ENCODE data around the gene SDCBP2. TPM values are rescaled to one million over a fixed set of nuclear protein-coding genes. Genes with fewer than 3 reads are reported as not detected.

Gene SDCBP2
- total RNA-seq, 4 donors from 2014 or later: 1.3 to 2.9 (median 2.1) TPM

DNA sequence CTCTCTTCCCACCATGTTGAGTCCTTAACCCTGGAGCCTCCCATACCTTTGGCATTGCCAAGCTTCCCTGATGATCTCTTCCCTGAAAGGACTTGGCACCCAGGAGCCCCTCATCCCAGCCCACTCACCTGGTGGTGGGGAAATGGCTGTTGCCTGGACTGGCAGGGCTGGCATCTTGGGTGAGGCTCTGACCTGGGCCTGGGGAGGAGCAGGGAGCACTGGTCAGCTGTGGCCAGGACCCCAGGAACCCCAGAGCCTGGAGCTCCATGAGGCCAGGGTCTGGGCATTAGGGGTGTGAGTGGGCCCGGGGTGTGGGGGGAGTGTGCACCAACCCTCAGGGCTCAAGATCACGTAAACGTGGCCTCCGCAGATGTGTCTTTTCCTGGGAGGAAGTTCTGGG is 9.5 kb downstream of the SDCBP2 start:
- no peak for TF ChIP-seq POLR2A (IDR thresholded peaks at IDR 0.05)
- TF ChIP-seq, protein P1, sequence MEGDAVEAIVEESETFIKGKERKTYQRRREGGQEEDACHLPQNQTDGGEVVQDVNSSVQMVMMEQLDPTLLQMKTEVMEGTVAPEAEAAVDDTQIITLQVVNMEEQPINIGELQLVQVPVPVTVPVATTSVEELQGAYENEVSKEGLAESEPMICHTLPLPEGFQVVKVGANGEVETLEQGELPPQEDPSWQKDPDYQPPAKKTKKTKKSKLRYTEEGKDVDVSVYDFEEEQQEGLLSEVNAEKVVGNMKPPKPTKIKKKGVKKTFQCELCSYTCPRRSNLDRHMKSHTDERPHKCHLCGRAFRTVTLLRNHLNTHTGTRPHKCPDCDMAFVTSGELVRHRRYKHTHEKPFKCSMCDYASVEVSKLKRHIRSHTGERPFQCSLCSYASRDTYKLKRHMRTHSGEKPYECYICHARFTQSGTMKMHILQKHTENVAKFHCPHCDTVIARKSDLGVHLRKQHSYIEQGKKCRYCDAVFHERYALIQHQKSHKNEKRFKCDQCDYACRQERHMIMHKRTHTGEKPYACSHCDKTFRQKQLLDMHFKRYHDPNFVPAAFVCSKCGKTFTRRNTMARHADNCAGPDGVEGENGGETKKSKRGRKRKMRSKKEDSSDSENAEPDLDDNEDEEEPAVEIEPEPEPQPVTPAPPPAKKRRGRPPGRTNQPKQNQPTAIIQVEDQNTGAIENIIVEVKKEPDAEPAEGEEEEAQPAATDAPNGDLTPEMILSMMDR (IDR thresholded peaks at IDR 0.05 in 4 of 5, conservative IDR thresholded peaks at IDR 0.05 in 1 of 5): no peak
- Histone ChIP-seq H3K36me3 (no peaks in the 10 kb centered on the region), H3K4me3 (no peak overlapping the region), H3K4me1 (peaks cover 5 to 21% of the 10 kb centered on the region in 2 donors), H3K9me3 (no peaks in the 10 kb centered on the region), H3K27ac (peak overlapping the region in 1 of 4 donors; percentile 99), H3K27me3 (no peaks in the 10 kb centered on the region)
- intact Hi-C loops (cut with DNase I; ENCODE audit: low total_unique reads) (no loop called here), in situ Hi-C loops (cut with MboI; ENCODE audit: low sequenced_read_pairs in 4 of 4) (loop anchor here in 3 of 4 donors (5.0 to 10.0 kb wide), 2 partner anchors 115 to 118 kb away; no protein-coding TSS in a partner anchor)
- no peak for DNase-seq
- ATAC-seq: no peak

DNA sequence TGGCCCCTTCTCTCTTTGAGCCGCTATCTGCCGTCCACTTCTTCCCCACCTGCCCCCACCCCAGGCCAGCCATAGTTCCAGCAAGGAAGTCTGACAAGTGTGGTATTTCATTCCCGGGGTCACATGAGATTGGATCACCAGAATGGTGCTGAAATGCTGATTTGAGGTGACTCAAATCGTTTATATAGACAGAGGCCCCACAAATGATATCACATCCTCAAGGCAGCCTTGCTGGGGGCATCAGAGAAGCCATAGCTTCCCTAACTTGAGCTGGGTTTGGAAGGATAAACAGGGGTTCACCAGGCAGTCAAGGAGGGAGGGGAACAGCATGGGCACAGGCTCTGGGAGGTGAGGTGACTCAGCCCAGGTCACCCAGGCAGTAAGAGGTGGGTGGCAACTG is 9.9 kb downstream of the SDCBP2 start:
- ATAC-seq (no peak), DNase-seq (no peak)
- no peaks in the 10 kb centered on the region for H3K36me3 ChIP-seq
- H3K27me3 ChIP-seq: no peaks in the 10 kb centered on the region
- no peak overlapping the region for H3K4me3 ChIP-seq
- H3K9me3 ChIP-seq: no peaks in the 10 kb centered on the region
- H3K27ac ChIP-seq: no peak overlapping the region
- peaks cover under 1 to 18% of the 10 kb centered on the region in 2 donors for H3K4me1 ChIP-seq
- intact Hi-C loops (cut with DNase I; ENCODE audit: low total_unique reads): no loop called here
- in situ Hi-C loops (cut with MboI; ENCODE audit: low sequenced_read_pairs in 4 of 4): loop anchor here in 3 of 4 donors (5.0 to 10.0 kb wide), 2 partner anchors 116 to 118 kb away; no protein-coding TSS in a partner anchor
- TF ChIP-seq POLR2A (IDR thresholded peaks at IDR 0.05): no peak
- TF ChIP-seq, protein P1 (IDR thresholded peaks at IDR 0.05 in 4 of 5, conservative IDR thresholded peaks at IDR 0.05 in 1 of 5): no peak

DNA sequence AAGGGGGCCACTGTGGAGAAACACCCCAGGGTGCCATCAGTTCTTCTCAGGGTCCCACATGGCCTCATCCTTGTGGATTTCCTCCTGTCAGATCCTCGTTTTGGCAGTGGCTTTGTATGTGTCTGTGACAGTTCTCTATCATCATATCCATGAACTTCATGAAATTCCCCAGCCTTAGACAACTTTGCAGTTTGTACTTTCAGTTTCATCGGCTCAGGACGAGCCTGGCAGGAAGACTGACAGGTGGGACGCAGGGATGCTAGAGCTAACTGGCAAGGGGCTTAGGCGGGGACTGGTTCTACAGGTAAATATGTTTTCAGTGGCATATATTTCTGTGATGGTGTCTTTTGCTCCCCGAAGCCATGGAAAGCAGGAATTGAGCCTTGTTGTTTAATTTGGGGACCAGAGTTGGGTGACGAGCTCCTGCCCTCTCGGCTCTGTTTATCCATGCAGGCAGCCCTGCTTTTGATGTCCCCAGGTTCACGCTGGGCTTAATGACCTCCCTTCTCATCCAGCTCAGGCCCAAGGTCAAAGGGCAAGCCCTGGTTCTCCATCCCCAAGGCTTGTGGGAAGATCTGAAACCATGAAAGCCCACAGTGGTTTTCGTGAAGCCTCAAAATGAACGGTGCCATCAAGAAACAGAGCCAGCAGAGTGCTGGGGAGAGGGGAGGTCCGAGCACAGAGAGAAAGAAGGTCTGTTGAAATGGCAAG is 11.2 kb downstream of the SDCBP2 start:
- no peak for DNase-seq
- Histone ChIP-seq H3K9me3 (no peaks in the 10 kb centered on the region), H3K4me3 (no peak overlapping the region), H3K4me1 (peaks cover 0 to 19% of the 10 kb centered on the region in 2 donors), H3K36me3 (no peaks in the 10 kb centered on the region), H3K27ac (no peak overlapping the region), H3K27me3 (no peaks in the 10 kb centered on the region)
- in situ Hi-C loops (cut with MboI; ENCODE audit: low sequenced_read_pairs in 4 of 4) (loop anchor here in 3 of 4 donors (5.0 to 10.0 kb wide), 2 partner anchors 117 to 120 kb away; no protein-coding TSS in a partner anchor), intact Hi-C loops (cut with DNase I; ENCODE audit: low total_unique reads) (no loop called here)
- TF ChIP-seq POLR2A (IDR thresholded peaks at IDR 0.05): no peak
- TF ChIP-seq, protein P1 (IDR thresholded peaks at IDR 0.05 in 4 of 5, conservative IDR thresholded peaks at IDR 0.05 in 1 of 5): no peak
- ATAC-seq: no peak

DNA sequence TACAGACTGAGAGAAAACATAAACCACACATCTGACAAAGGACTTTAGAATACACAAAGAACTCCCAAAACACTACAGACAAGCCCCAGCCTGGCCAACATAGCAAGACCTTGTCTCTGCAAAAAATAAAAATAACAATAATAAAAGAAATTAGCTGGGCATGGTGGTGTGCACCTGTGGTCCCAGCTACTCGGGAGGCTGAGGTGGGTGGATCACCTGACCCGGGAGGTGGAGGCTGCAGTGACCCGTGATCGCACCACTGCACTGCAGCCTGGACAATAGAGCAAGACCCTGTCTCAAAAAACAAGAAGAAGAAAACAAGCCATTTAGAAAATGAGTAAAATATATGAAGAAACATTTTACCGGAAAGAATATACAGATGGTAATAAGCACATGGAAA is 13.1 kb downstream of the SDCBP2 start:
- no peaks in the 10 kb centered on the region for H3K9me3 ChIP-seq

More for the DNA sequence above, 13.1 kb downstream of the SDCBP2 start:
- intact Hi-C loops (cut with DNase I; ENCODE audit: low total_unique reads) (no loop called here), in situ Hi-C loops (cut with MboI; ENCODE audit: low sequenced_read_pairs in 4 of 4) (loop anchor here in 3 of 4 donors (5.0 to 10.0 kb wide), 2 partner anchors 119 to 121 kb away; no protein-coding TSS in a partner anchor)
- H3K36me3 ChIP-seq: no peaks in the 10 kb centered on the region
- DNase-seq: no peak
- ATAC-seq: no peak
- no peak for TF ChIP-seq POLR2A (IDR thresholded peaks at IDR 0.05)
- TF ChIP-seq, protein P1 (IDR thresholded peaks at IDR 0.05 in 4 of 5, conservative IDR thresholded peaks at IDR 0.05 in 1 of 5): no peak
- H3K27ac ChIP-seq: no peak overlapping the region
- peaks cover 0 to 10% of the 10 kb centered on the region in 2 donors for H3K4me1 ChIP-seq
- no peak overlapping the region for H3K4me3 ChIP-seq
- no peaks in the 10 kb centered on the region for H3K27me3 ChIP-seq
